KMS-11 (cell line): ENCODE results near the gene ABRAXAS1.

ENCODE experiments used
- H2AFZ ChIP-seq: fragments of 200-600 bp; sonication (generic); 2 replicates; pipeline ENCODE4 v1.6.1; 2016; ENCODE audit warnings: antibody characterized with exemption, mixed run types, low read depth
- H3K27ac ChIP-seq: fragments of 200-600 bp; sonication (generic); 2 replicates; pipeline ENCODE4 v1.6.1; 2016; ENCODE audit warnings: mild to moderate bottlenecking, mixed run types
- H3K27me3 ChIP-seq: fragments of 200-600 bp; sonication (generic); 2 replicates; pipeline ENCODE4 v1.6.1; 2017; ENCODE audit warnings: mild to moderate bottlenecking, low read depth, mixed run types, moderate library complexity; ENCODE audit not compliant: insufficient read depth
- H3K36me3 ChIP-seq: fragments of 200-600 bp; sonication (generic); 2 replicates; pipeline ENCODE4 v1.6.1; 2017; ENCODE audit warnings: mild to moderate bottlenecking, mixed run types; ENCODE audit not compliant: insufficient read depth
- H3K4me1 ChIP-seq: fragments of 200-600 bp; sonication (generic); 2 replicates; pipeline ENCODE4 v1.6.1; 2016; ENCODE audit warnings: mild to moderate bottlenecking, low read depth, mixed run types; ENCODE audit not compliant: poor library complexity, severe bottlenecking
- H3K4me2 ChIP-seq: fragments of 200-600 bp; sonication (generic); 2 replicates; pipeline ENCODE4 v1.7.0; 2016; ENCODE audit warnings: mild to moderate bottlenecking, mixed run types
- H3K4me3 ChIP-seq: fragments of 200-600 bp; sonication (generic); IDR thresholded peaks from 2 replicates; pipeline ENCODE4 v1.6.1; 2017; ENCODE audit warnings: low read depth, low read length, mixed read lengths; ENCODE audit not compliant: insufficient read depth
- H3K79me2 ChIP-seq: fragments of 200-600 bp; sonication (generic); 2 replicates; pipeline ENCODE4 v1.6.1; 2016; ENCODE audit warnings: low read depth, mixed run types; ENCODE audit not compliant: insufficient read depth
- H3K9ac ChIP-seq: fragments of 200-600 bp; sonication (generic); 2 replicates; pipeline ENCODE4 v1.6.1; 2016; ENCODE audit warnings: mild to moderate bottlenecking, mixed run types
- H4K20me1 ChIP-seq: fragments of 200-600 bp; sonication (generic); 2 replicates; pipeline ENCODE4 v1.6.1; 2016; ENCODE audit warnings: mild to moderate bottlenecking, mixed run types; ENCODE audit not compliant: insufficient read depth
- TF ChIP-seq, protein P1 (sequence below): fragments of 200-600 bp; sonication (generic); conservative IDR thresholded peaks from 2 replicates; pipeline ENCODE4 v1.6.1; 2017; ENCODE audit warnings: low read depth, mild to moderate bottlenecking, antibody characterized with exemption, low read length, moderate library complexity, mixed read lengths

ABRAXAS1 gene

DNA sequence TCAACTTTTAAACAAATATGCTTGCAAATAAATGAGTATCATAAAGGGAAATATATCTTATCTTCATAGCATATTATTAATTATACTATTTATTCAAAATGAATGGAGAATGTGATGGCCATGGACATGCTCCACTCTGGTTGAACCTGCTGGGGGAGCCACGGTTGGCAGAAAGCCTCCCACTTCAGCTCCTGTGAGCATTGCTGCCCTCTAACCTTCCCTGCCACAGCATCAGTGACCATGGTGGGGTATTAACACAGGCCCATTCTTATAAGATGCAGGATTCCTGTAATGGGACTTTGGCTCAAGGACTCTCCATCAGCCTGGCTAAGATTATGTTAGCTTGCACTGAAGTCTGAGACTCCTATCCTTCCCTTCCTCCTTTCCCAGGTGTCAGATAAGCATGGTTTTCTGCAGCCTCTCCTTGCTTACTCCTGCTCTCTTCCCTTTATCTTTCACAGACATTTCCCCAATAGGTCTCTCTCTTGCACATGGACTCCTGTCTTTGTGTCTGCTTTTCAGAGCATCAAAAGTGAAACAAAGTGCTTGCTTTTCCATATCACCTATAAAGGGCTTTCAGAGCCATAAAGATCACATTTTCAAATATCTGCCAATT, 4.9 kb upstream of the ABRAXAS1 start:
- TF ChIP-seq, protein P1, sequence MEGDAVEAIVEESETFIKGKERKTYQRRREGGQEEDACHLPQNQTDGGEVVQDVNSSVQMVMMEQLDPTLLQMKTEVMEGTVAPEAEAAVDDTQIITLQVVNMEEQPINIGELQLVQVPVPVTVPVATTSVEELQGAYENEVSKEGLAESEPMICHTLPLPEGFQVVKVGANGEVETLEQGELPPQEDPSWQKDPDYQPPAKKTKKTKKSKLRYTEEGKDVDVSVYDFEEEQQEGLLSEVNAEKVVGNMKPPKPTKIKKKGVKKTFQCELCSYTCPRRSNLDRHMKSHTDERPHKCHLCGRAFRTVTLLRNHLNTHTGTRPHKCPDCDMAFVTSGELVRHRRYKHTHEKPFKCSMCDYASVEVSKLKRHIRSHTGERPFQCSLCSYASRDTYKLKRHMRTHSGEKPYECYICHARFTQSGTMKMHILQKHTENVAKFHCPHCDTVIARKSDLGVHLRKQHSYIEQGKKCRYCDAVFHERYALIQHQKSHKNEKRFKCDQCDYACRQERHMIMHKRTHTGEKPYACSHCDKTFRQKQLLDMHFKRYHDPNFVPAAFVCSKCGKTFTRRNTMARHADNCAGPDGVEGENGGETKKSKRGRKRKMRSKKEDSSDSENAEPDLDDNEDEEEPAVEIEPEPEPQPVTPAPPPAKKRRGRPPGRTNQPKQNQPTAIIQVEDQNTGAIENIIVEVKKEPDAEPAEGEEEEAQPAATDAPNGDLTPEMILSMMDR = no peak
- H2AFZ ChIP-seq = peak overlapping the region; percentile 10; the same call in 1 of the 2 replicates
- H3K27ac ChIP-seq = no peak overlapping the region
- no peak overlapping the region for H3K4me3 ChIP-seq
- H3K9ac ChIP-seq = no peak overlapping the region
- no peaks in the 10 kb centered on the region for H3K79me2 ChIP-seq
- no peaks in the 10 kb centered on the region for H4K20me1 ChIP-seq
- no peaks in the 10 kb centered on the region for H3K36me3 ChIP-seq
- no peak overlapping the region for H3K4me2 ChIP-seq
- H3K4me1 ChIP-seq = peaks cover 9% of the 10 kb centered on the region
- no peaks in the 10 kb centered on the region for H3K27me3 ChIP-seq

DNA sequence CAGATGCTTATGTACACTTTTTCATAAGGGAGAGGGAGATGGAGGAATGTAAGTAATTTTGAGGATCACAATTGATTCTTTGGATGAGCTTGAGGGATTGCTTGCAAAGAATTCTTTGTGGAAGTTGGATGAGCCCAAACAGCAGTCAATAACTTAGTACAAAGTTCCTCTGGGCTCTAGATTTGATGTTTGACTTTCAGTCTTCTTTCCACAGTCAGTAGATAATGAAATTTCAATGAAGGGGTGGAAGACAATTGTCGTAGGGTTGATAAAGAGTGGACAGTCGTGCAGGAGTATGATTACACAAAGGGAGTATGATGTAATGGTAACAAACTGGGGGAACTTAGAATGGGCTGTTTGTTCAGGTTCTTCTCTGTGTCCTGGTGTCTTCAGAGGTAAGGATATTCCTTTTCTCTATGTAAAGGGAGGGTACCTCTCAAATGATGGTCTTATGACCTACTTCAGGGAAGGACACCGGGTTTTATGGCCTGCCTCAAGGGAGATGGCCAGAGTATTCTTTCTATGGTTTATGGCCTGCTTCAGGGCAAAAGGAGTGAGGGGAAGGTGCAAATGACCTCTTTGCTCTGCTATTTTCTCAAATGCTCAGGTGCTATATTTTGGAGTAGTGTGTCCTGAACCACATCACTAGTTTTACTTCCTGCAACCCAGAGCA, 1.7 kb upstream of the ABRAXAS1 start:
- Histone ChIP-seq H3K27ac (no peak overlapping the region), H4K20me1 (no peaks in the 10 kb centered on the region), H3K27me3 (no peaks in the 10 kb centered on the region), H3K9ac (no peak overlapping the region), H3K4me3 (no peak overlapping the region), H2AFZ (no peak overlapping the region), H3K79me2 (no peaks in the 10 kb centered on the region), H3K4me1 (peaks cover 20% of the 10 kb centered on the region), H3K4me2 (no peak overlapping the region), H3K36me3 (no peaks in the 10 kb centered on the region)
- TF ChIP-seq, protein P1 = no peak

- no peaks in the 10 kb centered on the region for H4K20me1 ChIP-seq
- peak overlapping the region; percentile 50 for H3K4me2 ChIP-seq
- peak overlapping the region; percentile 31; the same call in 1 of the 2 replicates for H3K27ac ChIP-seq
- H3K36me3 ChIP-seq = no peaks in the 10 kb centered on the region
- H3K4me3 ChIP-seq = peak overlapping the region; percentile 57
- TF ChIP-seq, protein P1 = no peak
- peak overlapping the region; percentile 23; the same call in 1 of the 2 replicates for H2AFZ ChIP-seq
- peaks cover 41% of the 10 kb centered on the region for H3K4me1 ChIP-seq
- no peaks in the 10 kb centered on the region for H3K27me3 ChIP-seq
- no peaks in the 10 kb centered on the region for H3K79me2 ChIP-seq
- H3K9ac ChIP-seq = no peak overlapping the region; the same call in 1 of the 2 replicates
These were observed 10.9 kb downstream of the ABRAXAS1 start for GRCh38 chr4:83473966-83474365.

DNA sequence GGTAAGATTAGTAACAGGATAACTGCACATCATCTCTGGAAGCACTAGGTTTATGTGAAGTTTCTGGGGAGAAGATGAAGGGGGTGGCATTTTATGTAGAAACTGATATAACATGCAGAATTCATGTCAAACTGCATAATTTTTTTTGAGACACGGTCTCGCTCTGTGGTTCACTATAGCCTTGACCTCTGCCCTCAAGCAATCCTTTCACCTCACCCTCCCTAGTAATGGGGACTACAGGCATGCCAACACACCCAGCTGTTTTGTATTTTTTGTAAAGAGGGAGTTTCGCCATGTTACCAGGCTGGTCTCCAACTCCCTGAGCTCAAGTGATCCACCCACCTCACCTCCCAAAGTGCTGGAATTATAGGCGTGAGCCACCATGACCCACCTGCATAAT, 11.5 kb downstream of the ABRAXAS1 start:
- no peaks in the 10 kb centered on the region for H3K36me3 ChIP-seq
- peak overlapping the region; percentile 23; the same call in 1 of the 2 replicates for H2AFZ ChIP-seq
- H3K4me1 ChIP-seq = peaks cover 41% of the 10 kb centered on the region
- peak overlapping the region; percentile 31; the same call in 1 of the 2 replicates for H3K27ac ChIP-seq
- H4K20me1 ChIP-seq = no peaks in the 10 kb centered on the region
- H3K27me3 ChIP-seq = no peaks in the 10 kb centered on the region
- H3K79me2 ChIP-seq = no peaks in the 10 kb centered on the region
- TF ChIP-seq, protein P1 = no peak
- H3K9ac ChIP-seq = no peak overlapping the region; the same call in 1 of the 2 replicates
- peak overlapping the region; percentile 57 for H3K4me3 ChIP-seq
- H3K4me2 ChIP-seq = peak overlapping the region; percentile 50
